ENCODE measurements around the gene C1QTNF6. TPM values are rescaled to one million over a fixed set of nuclear protein-coding genes. Genes with fewer than 3 reads are reported as not detected.

C1QTNF6 gene
- total and polyA plus RNA-seq, 3 donors from 2014 or later, result 12.6 to 15.0 (median 14.8) TPM

DNA sequence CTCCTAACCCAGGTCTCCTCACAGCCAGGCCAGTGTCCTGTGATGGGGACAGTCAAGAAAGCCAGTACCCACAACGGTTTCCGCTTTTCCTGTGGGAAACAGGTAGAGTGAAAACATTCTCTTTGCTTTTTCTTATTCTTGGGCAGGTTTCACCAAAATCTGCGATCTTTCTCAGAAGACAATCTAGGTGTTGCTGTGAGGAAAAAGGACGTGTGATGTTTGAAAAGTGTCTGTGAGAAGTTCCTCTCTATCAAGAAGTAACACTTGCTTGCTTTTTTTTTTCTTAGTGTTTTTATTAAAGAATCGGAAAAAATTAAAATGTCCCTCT, 29.1 kb downstream of the C1QTNF6 start:
- Histone ChIP-seq H3K4me1 (peaks cover 6% of the 10 kb centered on the region), H3K36me3 (ENCODE audit: low read depth, missing control alignments) (no peaks in the 10 kb centered on the region), H3K9me3 (no peaks in the 10 kb centered on the region), H3K4me3 (no peak overlapping the region), H3K27ac (no peak overlapping the region), H3K27me3 (no peaks in the 10 kb centered on the region)
- no peak for DNase-seq
- WGBS, 2 donors, result 86% methylated on average over 5 of the region's 5 CpGs
- intact Hi-C loops (cut with DNase I; ENCODE audit: low total_unique reads), result no loop called here
- TF ChIP-seq, protein P1, sequence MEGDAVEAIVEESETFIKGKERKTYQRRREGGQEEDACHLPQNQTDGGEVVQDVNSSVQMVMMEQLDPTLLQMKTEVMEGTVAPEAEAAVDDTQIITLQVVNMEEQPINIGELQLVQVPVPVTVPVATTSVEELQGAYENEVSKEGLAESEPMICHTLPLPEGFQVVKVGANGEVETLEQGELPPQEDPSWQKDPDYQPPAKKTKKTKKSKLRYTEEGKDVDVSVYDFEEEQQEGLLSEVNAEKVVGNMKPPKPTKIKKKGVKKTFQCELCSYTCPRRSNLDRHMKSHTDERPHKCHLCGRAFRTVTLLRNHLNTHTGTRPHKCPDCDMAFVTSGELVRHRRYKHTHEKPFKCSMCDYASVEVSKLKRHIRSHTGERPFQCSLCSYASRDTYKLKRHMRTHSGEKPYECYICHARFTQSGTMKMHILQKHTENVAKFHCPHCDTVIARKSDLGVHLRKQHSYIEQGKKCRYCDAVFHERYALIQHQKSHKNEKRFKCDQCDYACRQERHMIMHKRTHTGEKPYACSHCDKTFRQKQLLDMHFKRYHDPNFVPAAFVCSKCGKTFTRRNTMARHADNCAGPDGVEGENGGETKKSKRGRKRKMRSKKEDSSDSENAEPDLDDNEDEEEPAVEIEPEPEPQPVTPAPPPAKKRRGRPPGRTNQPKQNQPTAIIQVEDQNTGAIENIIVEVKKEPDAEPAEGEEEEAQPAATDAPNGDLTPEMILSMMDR (IDR thresholded peaks at IDR 0.05), result no peak

DNA sequence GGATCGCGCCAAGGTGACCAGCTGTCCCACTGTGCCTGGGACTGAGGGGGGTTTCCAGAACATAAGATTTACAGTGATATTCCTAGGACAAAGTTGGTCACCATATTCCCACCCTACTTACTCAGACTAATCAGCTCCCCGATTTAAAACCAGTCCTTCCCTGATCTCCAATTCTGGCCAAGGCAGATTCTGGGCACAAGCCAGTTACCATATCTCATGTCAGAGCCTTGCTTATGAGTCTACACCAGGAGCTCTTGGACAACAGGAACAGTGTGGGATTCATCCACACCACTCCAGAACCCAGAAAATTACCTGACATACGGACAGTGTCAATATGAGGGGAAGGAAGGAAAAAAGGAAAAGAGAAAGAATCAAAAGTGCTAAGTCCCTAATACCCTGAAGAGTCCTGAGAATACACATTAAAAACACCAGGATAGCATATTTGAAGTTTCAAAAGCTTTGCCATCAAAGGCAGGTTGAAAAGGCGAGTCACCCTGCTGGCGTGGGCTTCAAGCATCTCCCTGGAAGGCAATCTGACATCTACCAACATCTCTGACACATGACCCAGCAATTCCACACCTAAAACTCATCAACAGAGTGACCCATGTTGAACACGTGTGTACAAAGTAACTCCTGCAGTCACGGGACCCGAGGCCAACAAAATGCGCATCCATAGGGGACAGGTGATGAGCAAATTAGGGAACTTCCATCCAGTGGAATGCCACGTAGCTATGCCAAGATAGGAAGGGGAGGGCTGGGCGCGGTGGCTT, 30.3 kb downstream of the C1QTNF6 start:
- intact Hi-C loops (cut with DNase I; ENCODE audit: low total_unique reads), result no loop called here

DNA sequence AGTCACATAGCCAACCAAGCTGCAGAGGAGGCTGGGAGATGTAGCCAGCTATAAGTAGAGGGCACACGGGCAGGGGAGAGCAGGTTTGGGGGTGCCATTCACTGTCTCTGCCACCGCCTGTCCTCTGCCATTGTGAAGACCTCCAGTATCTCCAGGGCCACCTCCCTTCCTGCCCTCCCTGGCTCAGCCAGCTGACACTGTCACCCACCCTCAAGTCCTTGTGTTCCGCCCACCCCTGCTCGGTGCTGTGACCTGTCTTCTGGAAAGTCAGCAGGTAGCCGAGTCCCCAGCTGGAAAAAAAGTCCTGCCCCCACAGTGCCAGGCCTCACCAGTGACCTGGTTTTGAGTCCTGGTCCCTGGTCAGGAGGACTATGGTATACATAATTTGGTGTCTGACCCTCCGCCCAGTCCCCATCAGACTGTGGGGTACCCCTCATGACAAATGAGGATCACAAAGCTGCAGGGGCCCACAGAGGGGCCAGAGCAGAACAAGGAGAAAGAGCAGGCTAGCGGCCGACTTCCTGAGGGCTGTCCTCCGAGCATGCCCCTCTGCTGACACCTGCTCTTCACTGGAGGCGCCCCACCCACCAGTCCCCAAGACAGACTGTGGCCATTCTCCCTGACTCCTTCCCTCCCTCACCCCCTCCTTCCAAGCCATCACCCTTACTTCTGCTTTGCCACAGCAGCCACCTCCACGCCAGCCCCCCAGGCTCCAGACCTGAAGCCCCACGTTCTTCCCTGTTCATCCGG, 31.2 kb downstream of the C1QTNF6 start:
- no peaks in the 10 kb centered on the region for H3K36me3 ChIP-seq (ENCODE audit: low read depth, missing control alignments)
- H3K4me3 ChIP-seq, result no peak overlapping the region
- no peaks in the 10 kb centered on the region for H3K27me3 ChIP-seq
- H3K4me1 ChIP-seq, result no peaks in the 10 kb centered on the region
- no peak for DNase-seq
- intact Hi-C loops (cut with DNase I; ENCODE audit: low total_unique reads), result no loop called here
- TF ChIP-seq, protein P1 (IDR thresholded peaks at IDR 0.05), result no peak
- no peak for TF ChIP-seq POLR2A (IDR thresholded peaks at IDR 0.05)
- H3K27ac ChIP-seq, result no peak overlapping the region
- WGBS, 2 donors, result 85 to 86% methylated on average over 13 of the region's 13 CpGs
- H3K9me3 ChIP-seq, result no peaks in the 10 kb centered on the region

More for the DNA sequence above, 30.3 kb downstream of the C1QTNF6 start:
- Histone ChIP-seq H3K36me3 (ENCODE audit: low read depth, missing control alignments) (no peaks in the 10 kb centered on the region), H3K27me3 (no peaks in the 10 kb centered on the region), H3K4me1 (peaks cover 6% of the 10 kb centered on the region), H3K4me3 (no peak overlapping the region), H3K9me3 (no peaks in the 10 kb centered on the region), H3K27ac (no peak overlapping the region)
- TF ChIP-seq, protein P1 (IDR thresholded peaks at IDR 0.05), result no peak
- TF ChIP-seq POLR2A (IDR thresholded peaks at IDR 0.05), result no peak
- no peak for DNase-seq
- WGBS, 2 donors, result 80 to 89% methylated on average over 13 of the region's 13 CpGs

- Histone ChIP-seq H3K27ac (no peak overlapping the region), H3K36me3 (ENCODE audit: low read depth, missing control alignments) (no peaks in the 10 kb centered on the region), H3K27me3 (no peaks in the 10 kb centered on the region), H3K9me3 (no peaks in the 10 kb centered on the region), H3K4me1 (no peaks in the 10 kb centered on the region), H3K4me3 (no peak overlapping the region)
- WGBS, 2 donors, result 89 to 90% methylated on average over 8 of the region's 8 CpGs
- TF ChIP-seq, protein P1 (IDR thresholded peaks at IDR 0.05), result no peak
- TF ChIP-seq POLR2A (IDR thresholded peaks at IDR 0.05), result no peak
- intact Hi-C loops (cut with DNase I; ENCODE audit: low total_unique reads), result no loop called here
- DNase-seq, result no peak
These were observed 32.1 kb downstream of the C1QTNF6 start for GRCh38 chr22:37155971-37156370.

All from testis (tissue), 3 donors.